NCI-H82 treated with DMSO at 0.1 percent for 48 hours (cell line): ENCODE measurements around the gene SLC35E2B.

ENCODE experiments used
- DNase-seq: peaks from one replicate; lab custom pipeline; 2025; ENCODE audit not compliant: unreplicated experiment; lab: John Stamatoyannopoulos, UW

Gene SLC35E2B

GRCh38 chr1:1614954-1615255, 77.7 kb downstream of the SLC35E2B start:
- no peak for DNase-seq

- DNase-seq, result no peak
Measured at GRCh38 chr1:1614204-1614953, 78.2 kb downstream of the SLC35E2B start.

GRCh38 chr1:1613509-1614082, 79.0 kb downstream of the SLC35E2B start:
- no peak for DNase-seq

GRCh38 chr1:1612104-1612400, 80.5 kb downstream of the SLC35E2B start:
- no peak for DNase-seq

GRCh38 chr1:1610796-1611195, 81.8 kb downstream of the SLC35E2B start:
- DNase-seq, result no peak

- DNase-seq, result peak; percentile 62
Measured at GRCh38 chr1:1609822-1610485, 82.6 kb downstream of the SLC35E2B start.
